Measurements from ENCODE around the gene ENKUR. TPM values are rescaled to one million over a fixed set of nuclear protein-coding genes. Genes with fewer than 3 reads are reported as not detected.
"Not testable (repeated sequence)": the region's sequence is repeated elsewhere in the genome, so short reads cannot be mapped to it uniquely, and the experiment has no call there.

The ENKUR gene
- total RNA-seq, 1 donor from 2014 or later: 0.37 TPM

GRCh38 chr10:24973163-24973562, 42.8 kb downstream of the ENKUR start:
- DNase-seq (ENCODE audit: low spot score): no peak

GRCh38 chr10:24971374-24971773, 44.6 kb downstream of the ENKUR start:
- no peak for DNase-seq (ENCODE audit: low spot score)

GRCh38 chr10:24969841-24970281, 46.1 kb downstream of the ENKUR start:
- no peak for DNase-seq (ENCODE audit: low spot score)

- DNase-seq (ENCODE audit: low spot score): not testable (repeated sequence)
Measured at GRCh38 chr10:24968951-24969350, 47.0 kb downstream of the ENKUR start.

- DNase-seq (ENCODE audit: low spot score): no peak
Measured at GRCh38 chr10:24968349-24968748, 47.6 kb downstream of the ENKUR start.

- DNase-seq (ENCODE audit: low spot score): no peak
Measured at GRCh38 chr10:24966962-24967481, 48.9 kb downstream of the ENKUR start.

GRCh38 chr10:24965051-24965450, 50.9 kb downstream of the ENKUR start:
- DNase-seq (ENCODE audit: low spot score): no peak

- no peak for DNase-seq (ENCODE audit: low spot score)
Measured at GRCh38 chr10:24963521-24964041, 52.4 kb downstream of the ENKUR start.

GRCh38 chr10:24962995-24963394, 53.0 kb downstream of the ENKUR start:
- peak; percentile 71 for DNase-seq (ENCODE audit: low spot score)

- no peak for DNase-seq (ENCODE audit: low spot score)
Measured at GRCh38 chr10:24961582-24961981, 54.4 kb downstream of the ENKUR start.

- no peak for DNase-seq (ENCODE audit: low spot score)
Measured at GRCh38 chr10:24959382-24959730, 56.6 kb downstream of the ENKUR start.

GRCh38 chr10:24958721-24959381, 57.1 kb downstream of the ENKUR start:
- peak; percentile 31 for DNase-seq (ENCODE audit: low spot score)

GRCh38 chr10:24958091-24958720, 57.8 kb downstream of the ENKUR start:
- DNase-seq (ENCODE audit: low spot score): no peak

GRCh38 chr10:24957624-24958051, 58.3 kb downstream of the ENKUR start:
- not testable (repeated sequence) for DNase-seq (ENCODE audit: low spot score)

- DNase-seq (ENCODE audit: low spot score): no peak
Measured at GRCh38 chr10:24953675-24954074, 62.3 kb downstream of the ENKUR start.

GRCh38 chr10:24952707-24953645, 63.0 kb downstream of the ENKUR start:
- DNase-seq (ENCODE audit: low spot score): peak; percentile 19

- peak; percentile 19 for DNase-seq (ENCODE audit: low spot score)
Measured at GRCh38 chr10:24952143-24952706, 63.7 kb downstream of the ENKUR start, which contains the start of gene PRTFDC1. Gene PRTFDC1 (minus strand): TSS chr10:24952606. CDS start chr10:24952575, 31 bp downstream.

- no peak for DNase-seq (ENCODE audit: low spot score)
Measured at GRCh38 chr10:24951201-24952142, 64.5 kb downstream of the ENKUR start.

GRCh38 chr10:24950439-24950838, 65.5 kb downstream of the ENKUR start:
- no peak for DNase-seq (ENCODE audit: low spot score)

- DNase-seq (ENCODE audit: low spot score): no peak
Measured at GRCh38 chr10:24949616-24950015, 66.3 kb downstream of the ENKUR start.
